ENCODE measurements around the gene RAB27A.
"Not testable (repeated sequence)": the region's sequence is repeated elsewhere in the genome, so short reads cannot be mapped to it uniquely, and the experiment has no call there.

The RAB27A gene

DNA sequence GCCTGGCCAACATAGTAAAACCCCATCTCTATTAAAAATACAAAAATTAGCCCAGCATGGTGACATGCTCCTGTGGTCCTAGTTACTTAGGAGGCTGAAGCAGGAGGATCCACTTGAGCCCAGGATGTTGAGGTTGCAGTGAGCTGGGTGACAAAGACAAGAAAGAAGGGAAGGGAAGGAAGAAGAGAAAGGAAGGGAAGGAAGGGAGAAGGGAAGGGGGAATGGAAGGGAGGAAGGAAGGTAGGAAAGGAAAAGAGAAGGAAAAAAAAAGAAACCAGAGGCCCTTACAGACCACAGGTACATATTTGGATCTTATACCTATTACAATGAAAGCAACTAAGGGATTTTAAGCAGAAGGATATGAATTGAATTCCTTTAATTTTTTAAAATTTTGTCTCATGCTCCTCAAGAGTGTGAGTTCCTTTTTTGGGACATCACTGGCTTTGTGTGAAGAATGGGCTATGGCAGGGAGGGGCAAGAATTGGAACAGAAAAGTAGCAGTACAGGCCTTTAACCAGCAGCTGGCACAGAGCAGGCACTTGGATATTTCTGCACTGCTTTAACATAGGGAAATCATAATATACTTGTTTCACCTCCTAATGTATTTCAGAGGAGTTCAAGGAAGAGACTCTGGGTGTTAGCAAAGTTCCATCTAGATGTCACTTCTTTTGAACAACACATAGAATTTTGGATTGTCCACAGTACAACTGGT is 7.9 kb downstream of the RAB27A start:
- DNase-seq (ENCODE audit: low spot score), result no peak

- not testable (repeated sequence) for DNase-seq (ENCODE audit: low spot score)
Observed at GRCh38 chr15:55280589-55280988, 9.0 kb downstream of the RAB27A start.

GRCh38 chr15:55279746-55280351 is 9.8 kb downstream of the RAB27A start:
- DNase-seq (ENCODE audit: low spot score), result no peak

DNA sequence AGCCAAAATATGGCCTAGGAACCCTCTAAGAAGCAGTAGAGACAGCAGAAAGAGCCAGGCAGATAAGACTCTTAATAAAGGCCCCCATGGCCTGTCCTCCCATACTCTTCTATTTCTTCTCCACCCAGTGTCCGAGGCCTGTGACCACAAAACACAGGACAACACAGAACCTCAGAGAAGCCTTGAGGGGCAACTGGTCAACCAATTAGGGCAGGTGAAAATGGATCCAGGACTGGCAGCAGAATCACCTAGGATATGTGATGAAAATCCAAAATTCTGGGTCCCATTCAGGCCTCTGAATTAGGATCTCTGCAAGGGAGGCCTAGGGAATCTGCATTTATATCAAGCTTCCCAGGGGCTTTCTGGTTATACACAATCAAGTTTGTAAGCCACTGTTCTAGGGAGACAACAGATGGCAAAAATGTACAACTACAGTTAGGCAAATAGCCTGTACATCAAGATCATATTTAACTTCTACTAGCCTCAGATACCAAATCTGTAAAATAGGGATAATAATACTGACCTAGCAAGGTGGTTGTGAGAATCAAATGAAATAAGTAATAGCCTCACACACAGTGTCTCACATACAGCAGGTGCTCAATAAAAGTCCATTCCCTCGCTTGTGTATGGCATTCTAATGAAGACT is 10.4 kb downstream of the RAB27A start:
- DNase-seq (ENCODE audit: low spot score), result no peak

DNA sequence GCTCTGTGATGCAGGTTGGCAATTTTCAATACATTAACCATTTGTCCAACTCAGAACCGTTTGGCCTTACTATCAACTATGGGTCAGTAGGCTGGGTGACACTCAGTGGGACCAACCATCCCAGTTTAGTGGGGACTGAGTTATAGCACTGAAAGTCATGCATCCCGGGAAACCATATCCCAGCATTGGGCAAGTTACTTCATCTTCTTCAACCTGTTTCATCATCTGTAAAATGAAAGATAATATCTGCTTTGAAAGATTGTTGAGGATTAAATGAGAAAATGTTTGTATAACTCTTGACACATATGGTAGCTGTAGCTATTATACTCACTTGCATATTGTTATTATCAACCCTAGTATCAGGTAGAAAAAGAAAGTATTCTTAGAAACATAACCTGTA is 11.9 kb downstream of the RAB27A start:
- no peak for DNase-seq (ENCODE audit: low spot score)

DNA sequence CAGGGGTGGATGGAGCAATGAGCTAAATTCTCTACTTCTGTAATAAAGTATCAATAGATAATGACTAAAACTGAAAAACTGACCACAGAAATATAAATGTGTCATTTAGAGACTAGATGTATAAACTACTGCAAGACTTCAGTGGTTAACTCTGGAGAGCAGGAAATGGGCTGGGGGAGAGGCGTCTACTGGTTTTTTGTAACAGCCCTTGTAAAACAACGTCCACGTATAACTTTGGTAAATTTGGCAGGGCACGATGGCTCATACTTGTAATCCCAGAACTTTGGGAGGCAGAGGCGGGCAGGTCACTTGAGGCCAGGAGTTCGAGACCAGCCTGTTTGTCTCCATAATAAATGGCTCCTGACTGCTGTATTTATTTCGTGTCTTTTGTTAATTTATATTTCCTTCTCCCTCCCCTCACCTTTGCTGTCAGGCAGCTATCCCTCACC is 12.5 kb downstream of the RAB27A start:
- no peak for DNase-seq (ENCODE audit: low spot score)

GRCh38 chr15:55276324-55276723 is 13.3 kb downstream of the RAB27A start:
- DNase-seq (ENCODE audit: low spot score), result no peak

DNA sequence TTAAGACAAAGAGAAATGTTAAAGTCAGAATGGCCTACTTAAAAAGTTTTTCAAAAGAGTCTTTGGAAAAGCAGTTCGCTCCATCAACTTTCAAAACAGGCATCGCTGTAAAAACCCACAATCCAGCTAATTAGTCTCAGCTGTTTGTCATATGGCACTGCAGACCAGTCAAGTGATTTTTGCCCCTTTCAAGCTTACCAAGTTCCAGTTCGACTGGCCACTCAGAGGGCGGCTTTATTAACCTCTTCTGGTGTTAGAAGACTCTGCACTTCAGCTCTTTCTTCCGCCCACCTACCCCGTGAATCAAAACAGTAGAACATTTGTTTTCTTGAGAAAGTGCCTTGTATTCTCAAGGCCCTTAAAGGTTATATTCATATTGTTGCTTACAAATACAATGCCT is 19.3 kb downstream of the RAB27A start:
- no peak for DNase-seq (ENCODE audit: low spot score)

GRCh38 chr15:55268176-55268695 is 21.4 kb downstream of the RAB27A start:
- DNase-seq (ENCODE audit: low spot score), result no peak

- DNase-seq (ENCODE audit: low spot score), result peak; percentile 52
Observed at GRCh38 chr15:55267401-55268175, 22.0 kb downstream of the RAB27A start.

DNA sequence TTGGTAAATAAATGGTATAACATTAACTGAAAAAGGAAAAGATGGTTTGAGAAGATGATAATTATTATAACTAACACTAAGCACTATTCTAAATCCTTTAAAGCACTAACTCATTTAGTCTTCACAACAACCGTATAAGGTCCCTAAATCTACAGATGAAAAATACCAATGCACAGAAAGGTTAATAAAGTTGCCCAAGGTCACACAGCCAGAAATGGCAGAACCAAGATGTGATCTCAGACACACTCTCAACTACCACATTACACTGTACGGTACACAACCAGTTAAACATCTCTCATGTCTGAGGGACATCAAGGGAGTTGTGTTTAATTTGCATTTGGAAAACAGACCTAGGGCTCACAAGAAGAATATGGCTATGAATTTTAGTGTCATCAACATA is 23.1 kb downstream of the RAB27A start:
- DNase-seq (ENCODE audit: low spot score), result no peak

DNA sequence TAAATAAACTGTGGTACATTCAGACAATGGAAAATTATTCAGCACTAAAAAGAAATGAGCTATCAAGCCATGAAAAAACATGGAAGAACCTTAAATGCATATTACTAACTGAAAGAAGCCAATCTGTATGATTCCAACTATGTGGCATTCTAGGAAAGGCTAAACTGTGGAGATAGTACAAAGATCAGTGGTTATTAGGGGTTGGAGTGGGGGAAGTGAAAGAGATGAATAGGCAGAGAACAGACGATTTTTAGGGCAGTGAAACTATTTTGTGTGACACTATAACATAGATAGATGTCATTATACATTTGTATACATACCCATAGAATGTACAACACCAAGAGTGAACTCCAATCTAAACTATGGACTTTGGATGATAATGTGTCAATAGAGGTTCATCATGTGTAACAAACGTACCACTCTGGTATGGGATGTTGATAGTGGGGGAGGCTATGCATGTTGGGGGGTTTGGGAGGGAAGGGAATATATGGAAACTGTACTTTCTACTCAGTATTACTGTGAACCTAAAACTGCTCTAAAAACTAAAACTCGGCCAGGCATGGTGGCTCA is 29.0 kb downstream of the RAB27A start:
- DNase-seq (ENCODE audit: low spot score), result no peak

- no peak for DNase-seq (ENCODE audit: low spot score)
Observed at GRCh38 chr15:55257938-55258337, 31.7 kb downstream of the RAB27A start.

- DNase-seq (ENCODE audit: low spot score), result no peak
Observed at GRCh38 chr15:55257012-55257670, 32.5 kb downstream of the RAB27A start.

DNA sequence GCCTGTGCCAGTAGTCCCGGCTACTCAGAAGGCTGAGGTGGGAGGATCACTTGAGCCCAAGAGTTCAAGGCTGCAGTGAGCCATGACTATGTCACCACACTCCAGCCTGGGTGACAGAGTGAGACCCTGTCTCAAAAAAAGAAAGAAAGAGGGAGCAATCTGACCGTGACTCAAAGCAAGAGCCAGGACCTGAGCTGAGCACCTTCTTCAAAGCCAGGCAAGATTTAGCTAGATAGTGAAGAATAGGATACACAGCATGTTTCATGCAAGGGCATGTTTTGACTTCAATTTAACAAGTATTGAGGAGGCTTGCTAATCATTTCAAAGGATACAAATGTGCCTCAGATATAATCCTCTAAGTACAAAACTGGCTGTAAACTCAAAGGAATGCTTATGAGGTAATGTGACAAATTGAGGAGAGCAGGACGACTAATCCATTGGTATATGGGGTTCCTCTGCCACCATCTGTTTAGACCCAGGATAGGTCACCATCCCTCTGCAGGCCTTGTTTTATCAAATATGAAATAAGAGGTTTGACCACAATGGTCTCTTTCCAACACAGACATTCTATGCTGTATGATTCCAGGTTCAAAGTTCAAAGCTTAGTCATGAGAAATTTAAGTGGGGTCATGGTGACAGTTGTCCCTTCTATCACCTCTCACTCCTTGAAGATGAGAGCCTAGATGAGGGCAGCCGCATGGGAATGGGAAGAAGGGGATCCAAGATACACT is 33.2 kb downstream of the RAB27A start:
- no peak for DNase-seq (ENCODE audit: low spot score)

- DNase-seq (ENCODE audit: low spot score), result no peak
Observed at GRCh38 chr15:55255714-55256113, 33.9 kb downstream of the RAB27A start.

DNA sequence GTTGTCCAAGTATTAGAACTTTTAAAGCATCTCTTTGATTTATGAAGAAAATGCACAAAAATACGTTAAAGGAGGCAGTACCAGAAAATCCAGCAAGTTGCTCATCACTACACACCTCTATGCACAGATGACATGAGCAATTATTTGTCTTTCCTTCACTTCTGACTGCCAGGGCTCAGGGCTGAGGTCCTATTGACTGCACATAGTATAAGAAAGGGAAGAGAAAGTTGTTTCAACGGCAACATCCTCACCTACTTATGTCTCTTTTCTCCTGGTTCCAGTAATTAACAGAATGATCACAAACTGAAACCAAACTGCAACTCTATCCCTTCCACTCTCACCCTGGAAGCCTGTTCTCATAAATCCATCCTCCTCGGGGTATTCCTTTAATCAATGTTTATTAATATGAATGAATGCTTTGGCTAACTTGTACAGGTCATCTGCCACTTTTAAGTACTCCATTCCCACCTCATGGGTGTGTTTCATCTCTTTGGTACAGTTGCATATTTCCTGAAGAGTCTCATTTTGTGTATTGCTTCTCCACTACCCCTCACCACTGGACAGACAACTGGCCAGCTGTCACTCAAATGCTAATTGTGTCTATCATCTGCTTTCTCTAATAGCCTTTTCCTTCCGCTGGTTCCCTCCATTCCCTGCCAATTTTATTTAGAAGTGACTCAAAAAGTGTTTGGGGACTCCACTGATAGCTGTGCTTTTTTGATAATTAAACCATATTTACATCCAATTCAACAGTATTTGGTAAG is 34.5 kb downstream of the RAB27A start:
- no peak for DNase-seq (ENCODE audit: low spot score)

GRCh38 chr15:55253580-55253979 is 36.0 kb downstream of the RAB27A start:
- DNase-seq (ENCODE audit: low spot score), result no peak

GRCh38 chr15:55252201-55252600 is 37.4 kb downstream of the RAB27A start:
- not testable (repeated sequence) for DNase-seq (ENCODE audit: low spot score)

- no peak for DNase-seq (ENCODE audit: low spot score)
Observed at GRCh38 chr15:55250941-55251340, 38.7 kb downstream of the RAB27A start.
